HCT116 (cell line): ENCODE results near the gene TMEM135. TPM values are rescaled to one million over a fixed set of nuclear protein-coding genes. Genes with fewer than 3 reads are reported as not detected.

Source experiments
- ATAC-seq: fragments of 200-7000 bp; cut with Tn5 transposase; 2 replicates; pipeline ENCODE4 v1.9.1; 2020; ENCODE audit warnings: mild to moderate bottlenecking, moderate library complexity
- BruUV-seq: library from RNA; stranded (reverse); fragments of 400-500 nt; replicated peaks from 2 replicates; lab custom pipeline; 2021; lab: Mats Ljungman, UMichigan
- CTCF ChIA-PET: fragments of 300-600 bp; sonication (Branson Sonifier 250); formaldehyde crosslinking; loops from one replicate; lab custom pipeline; 2021; ENCODE audit warnings: antibody characterized with exemption; lab: Charles Lee
- POLR2A ChIA-PET: fragments of 300-600, 350-600 bp; sonication (Branson Sonifier 250); formaldehyde crosslinking; loops from one replicate; lab custom pipeline; 2021; ENCODE audit warnings: antibody characterized with exemption; lab: Charles Lee
- RAD21 ChIA-PET, 2 experiments: fragments of 300-600 bp; sonication (Branson Sonifier 250); formaldehyde crosslinking; loops; one replicate each; lab custom pipeline; 2023; ENCODE audit warnings: low total read pairs in 2 of 2; ENCODE audit not compliant: uncharacterized antibody in 2 of 2, unreplicated experiment in 2 of 2, low non-redundant PET in 1 of 2; lab: Charles Lee
- DNase-seq: peaks from one replicate; pipeline ENCODE4 v3.0.0-alpha.2; 2010; ENCODE audit warnings: low read depth, low spot score
- H2AFZ ChIP-seq: fragments of 200-600 bp; shearing (Covaris generic), sonication (generic); 2 replicates; pipeline ENCODE4 v1.6.1; 2017; ENCODE audit warnings: low read depth, mixed run types, mixed read lengths, antibody characterized with exemption, low read length; ENCODE audit not compliant: poor library complexity, severe bottlenecking
- H3K27ac ChIP-seq: 2 replicates; pipeline ENCODE4 v1.5.1; 2012; ENCODE audit warnings: low read depth, low read length
- H3K27me3 ChIP-seq: fragments of 200-600 bp; sonication (generic); 2 replicates; pipeline ENCODE4 v1.6.1; 2016; ENCODE audit warnings: mixed run types, low read length, mixed read lengths; ENCODE audit not compliant: insufficient read depth
- H3K36me3 ChIP-seq, 2 experiments: fragments of 200-500 bp in 1 of 2; fragments of 200-600 bp in 1 of 2; sonication (Bioruptor generic) in 1 of 2; sonication (generic) in 1 of 2; 2 replicates each; pipeline versions ENCODE4 v1.5.1 to v1.6.1; 2014 to 2016; ENCODE audit warnings: low read length in 2 of 2, inconsistent platforms in 1 of 2, mixed read lengths in 1 of 2, mixed run types in 1 of 2; ENCODE audit not compliant: insufficient read depth in 2 of 2, control insufficient read depth in 1 of 2
- H3K4me1 ChIP-seq, 2 experiments: fragments of 200-600 bp in 1 of 2; sonication (generic) in 1 of 2; 2 replicates each; pipeline versions ENCODE4 v1.5.1 to v1.6.1; 2012 to 2017; ENCODE audit warnings: low read length in 2 of 2, inconsistent platforms in 1 of 2, mild to moderate bottlenecking in 1 of 2, mixed read lengths in 1 of 2, mixed run types in 1 of 2, moderate library complexity in 1 of 2; ENCODE audit not compliant: insufficient read depth in 2 of 2, control insufficient read depth in 1 of 2
- H3K4me2 ChIP-seq: fragments of 200-600 bp; sonication (generic); 2 replicates; pipeline ENCODE4 v1.6.1; 2017; ENCODE audit warnings: mixed run types, low read length, mixed read lengths
- H3K4me3 ChIP-seq, 2 experiments: fragments of 200-600 bp in 1 of 2; sonication (generic) in 1 of 2; replicated peaks in 1 of 2; 2 replicates each; pipeline ENCODE4 v1.5.1; 2011 to 2016; ENCODE audit warnings: low read length in 2 of 2, control low read depth in 1 of 2, low read depth in 1 of 2, mild to moderate bottlenecking in 1 of 2, mixed read lengths in 1 of 2, mixed run types in 1 of 2
- H3K79me2 ChIP-seq: fragments of 200-600 bp; sonication (generic); 2 replicates; pipeline ENCODE4 v1.6.1; 2017; ENCODE audit warnings: mild to moderate bottlenecking, mixed run types, low read length, moderate library complexity, mixed read lengths; ENCODE audit not compliant: insufficient read depth
- H3K9ac ChIP-seq: fragments of 200-600 bp; sonication (generic); 2 replicates; pipeline ENCODE4 v1.6.1; 2016; ENCODE audit warnings: low read length, mixed read lengths
- H3K9me2 ChIP-seq: fragments of 200-600 bp; sonication (generic), shearing (Covaris generic); 2 replicates; pipeline ENCODE4 v1.6.1; 2017; ENCODE audit warnings: mixed run types, mild to moderate bottlenecking, moderate library complexity; ENCODE audit not compliant: insufficient read depth
- H3K9me3 ChIP-seq, 2 experiments: fragments of 200-500 bp in 1 of 2; fragments of 200-600 bp in 1 of 2; sonication (Bioruptor generic) in 1 of 2; sonication (generic) in 1 of 2; 2 replicates each; pipeline ENCODE4 v1.6.1; 2014 to 2017; ENCODE audit warnings: low read length in 2 of 2, mixed read lengths in 2 of 2, inconsistent platforms in 1 of 2, low read depth in 1 of 2, mild to moderate bottlenecking in 1 of 2, mixed run types in 1 of 2, moderate library complexity in 1 of 2; ENCODE audit not compliant: control insufficient read depth in 1 of 2, insufficient read depth in 1 of 2
- H4K20me1 ChIP-seq: fragments of 200-600 bp; sonication (generic), shearing (Covaris generic); 2 replicates; pipeline ENCODE4 v1.6.1; 2017; ENCODE audit warnings: mixed run types, mild to moderate bottlenecking, moderate library complexity; ENCODE audit not compliant: insufficient read depth
- EZH2 ChIP-seq: fragments of 200-600 bp; sonication (generic); IDR thresholded peaks from 2 replicates; pipeline ENCODE4 v1.6.1; 2017; ENCODE audit warnings: antibody characterized with exemption, mixed run types
- POLR2AphosphoS5 ChIP-seq: IDR thresholded peaks from 2 replicates; pipeline ENCODE4 v1.6.1; 2011; ENCODE audit warnings: mild to moderate bottlenecking, low read depth, low read length, moderate library complexity
- SIN3A ChIP-seq: IDR thresholded peaks from 2 replicates; pipeline ENCODE4 v1.6.1; 2012; ENCODE audit warnings: low read depth
- SP1 ChIP-seq: IDR thresholded peaks from 2 replicates; pipeline ENCODE4 v1.6.1; 2012; ENCODE audit warnings: low read depth
- SRF ChIP-seq: IDR thresholded peaks from 2 replicates; pipeline ENCODE4 v1.6.1; 2012; ENCODE audit warnings: low read depth
- TCF7L2 ChIP-seq: IDR thresholded peaks from 2 replicates; pipeline ENCODE4 v1.7.0; 2011; ENCODE audit warnings: borderline replicate concordance, inconsistent platforms; ENCODE audit not compliant: insufficient read depth, insufficient read length; ENCODE audit errors: extremely low read depth
- YY1 ChIP-seq: IDR thresholded peaks from 2 replicates; pipeline ENCODE4 v1.6.1; 2011; ENCODE audit warnings: low read length, low read depth, moderate library complexity, mild to moderate bottlenecking; ENCODE audit not compliant: insufficient replicate concordance; ENCODE audit errors: extremely low read depth
- intact Hi-C: fragments of 100-400 bp; cut with micrococcal nuclease; formaldehyde crosslinking; loops from 2 replicates; pipeline ENCODE4 v1.10.0; 2022
- total RNA-seq: library from RNA; stranded (reverse); gene quantifications from one replicate; pipeline ENCODE4 v1.2.1, GENCODE V29; 2021; ENCODE audit not compliant: unreplicated experiment
- TF ChIP-seq, protein P1 (sequence below): IDR thresholded peaks from 2 replicates; pipeline ENCODE4 v1.6.1; 2012
- TF ChIP-seq, protein P2 (sequence below), 3 experiments: fragments of 200-600 bp in 1 of 3; sonication (generic) in 1 of 3; IDR thresholded peaks in 2 of 3; conservative IDR thresholded peaks in 1 of 3; 2 replicates each; pipeline ENCODE4 v1.5.1; 2012 to 2017; ENCODE audit warnings: low read depth in 2 of 3, low read length in 2 of 3, antibody characterized with exemption in 1 of 3, borderline replicate concordance in 1 of 3, control low read depth in 1 of 3, mild to moderate bottlenecking in 1 of 3, mixed read lengths in 1 of 3, mixed run types in 1 of 3, moderate library complexity in 1 of 3; ENCODE audit not compliant: insufficient read depth in 1 of 3
- TF ChIP-seq, protein P3 (sequence below): IDR thresholded peaks from 2 replicates; pipeline ENCODE4 v1.6.1; 2011; ENCODE audit warnings: mild to moderate bottlenecking, low read length, moderate library complexity; ENCODE audit not compliant: insufficient replicate concordance; ENCODE audit errors: extremely low read depth

TMEM135 gene
- total RNA-seq, 1 experiment from 2014 or later, result 50.6 TPM

DNA sequence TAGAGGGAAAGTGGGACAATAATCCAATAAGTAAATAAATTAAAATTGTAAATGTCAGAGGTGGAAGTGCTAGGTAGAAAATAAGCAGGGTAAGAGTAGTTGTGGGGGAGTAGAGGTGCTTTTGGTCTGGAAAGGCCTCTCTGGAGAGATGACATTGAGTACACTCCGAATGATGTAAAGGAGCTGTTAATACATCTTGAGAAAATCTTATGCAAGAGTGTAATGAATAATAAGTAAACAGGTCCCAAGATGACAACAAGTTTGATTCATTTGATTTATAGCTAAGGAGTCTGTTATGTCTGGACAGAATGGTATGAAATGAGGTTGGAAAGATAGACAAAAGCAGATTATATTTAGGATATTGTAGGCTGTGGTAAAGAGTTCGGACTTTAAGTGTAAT, 87.5 kb downstream of the TMEM135 start:
- ChIA-PET RAD21 (no interaction called here), POLR2A (no interaction called here), CTCF (no interaction called here)
- ATAC-seq, result no peak
- Histone ChIP-seq H3K36me3 (no peaks in the 10 kb centered on the region), H3K27ac (no peak overlapping the region), H2AFZ (no peak overlapping the region), H3K9ac (no peak overlapping the region), H3K9me2 (no peaks in the 10 kb centered on the region), H3K4me3 (no peak overlapping the region), H3K9me3 (no peaks in the 10 kb centered on the region), H3K27me3 (no peaks in the 10 kb centered on the region), H3K4me2 (no peak overlapping the region), H4K20me1 (no peaks in the 10 kb centered on the region), H3K4me1 (no peaks in the 10 kb centered on the region), H3K79me2 (no peaks in the 10 kb centered on the region)
- no TSS peak for BruUV-seq
- intact Hi-C loops, result no loop called here
- DNase-seq, result no peak
- no peak for TF ChIP-seq SP1
- no peak for TF ChIP-seq SRF
- TF ChIP-seq, protein P1, sequence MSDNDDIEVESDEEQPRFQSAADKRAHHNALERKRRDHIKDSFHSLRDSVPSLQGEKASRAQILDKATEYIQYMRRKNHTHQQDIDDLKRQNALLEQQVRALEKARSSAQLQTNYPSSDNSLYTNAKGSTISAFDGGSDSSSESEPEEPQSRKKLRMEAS, result no peak
- TF ChIP-seq, protein P2, sequence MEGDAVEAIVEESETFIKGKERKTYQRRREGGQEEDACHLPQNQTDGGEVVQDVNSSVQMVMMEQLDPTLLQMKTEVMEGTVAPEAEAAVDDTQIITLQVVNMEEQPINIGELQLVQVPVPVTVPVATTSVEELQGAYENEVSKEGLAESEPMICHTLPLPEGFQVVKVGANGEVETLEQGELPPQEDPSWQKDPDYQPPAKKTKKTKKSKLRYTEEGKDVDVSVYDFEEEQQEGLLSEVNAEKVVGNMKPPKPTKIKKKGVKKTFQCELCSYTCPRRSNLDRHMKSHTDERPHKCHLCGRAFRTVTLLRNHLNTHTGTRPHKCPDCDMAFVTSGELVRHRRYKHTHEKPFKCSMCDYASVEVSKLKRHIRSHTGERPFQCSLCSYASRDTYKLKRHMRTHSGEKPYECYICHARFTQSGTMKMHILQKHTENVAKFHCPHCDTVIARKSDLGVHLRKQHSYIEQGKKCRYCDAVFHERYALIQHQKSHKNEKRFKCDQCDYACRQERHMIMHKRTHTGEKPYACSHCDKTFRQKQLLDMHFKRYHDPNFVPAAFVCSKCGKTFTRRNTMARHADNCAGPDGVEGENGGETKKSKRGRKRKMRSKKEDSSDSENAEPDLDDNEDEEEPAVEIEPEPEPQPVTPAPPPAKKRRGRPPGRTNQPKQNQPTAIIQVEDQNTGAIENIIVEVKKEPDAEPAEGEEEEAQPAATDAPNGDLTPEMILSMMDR (IDR thresholded peaks at IDR 0.05 in 2 of 3, conservative IDR thresholded peaks at IDR 0.05 in 1 of 3; ENCODE audit: borderline replicate concordance in 1 of 3, insufficient read depth in 1 of 3, low read depth in 2 of 3, low read length in 2 of 3), result no peak
- TF ChIP-seq POLR2AphosphoS5, result no peak
- TF ChIP-seq, protein P3, sequence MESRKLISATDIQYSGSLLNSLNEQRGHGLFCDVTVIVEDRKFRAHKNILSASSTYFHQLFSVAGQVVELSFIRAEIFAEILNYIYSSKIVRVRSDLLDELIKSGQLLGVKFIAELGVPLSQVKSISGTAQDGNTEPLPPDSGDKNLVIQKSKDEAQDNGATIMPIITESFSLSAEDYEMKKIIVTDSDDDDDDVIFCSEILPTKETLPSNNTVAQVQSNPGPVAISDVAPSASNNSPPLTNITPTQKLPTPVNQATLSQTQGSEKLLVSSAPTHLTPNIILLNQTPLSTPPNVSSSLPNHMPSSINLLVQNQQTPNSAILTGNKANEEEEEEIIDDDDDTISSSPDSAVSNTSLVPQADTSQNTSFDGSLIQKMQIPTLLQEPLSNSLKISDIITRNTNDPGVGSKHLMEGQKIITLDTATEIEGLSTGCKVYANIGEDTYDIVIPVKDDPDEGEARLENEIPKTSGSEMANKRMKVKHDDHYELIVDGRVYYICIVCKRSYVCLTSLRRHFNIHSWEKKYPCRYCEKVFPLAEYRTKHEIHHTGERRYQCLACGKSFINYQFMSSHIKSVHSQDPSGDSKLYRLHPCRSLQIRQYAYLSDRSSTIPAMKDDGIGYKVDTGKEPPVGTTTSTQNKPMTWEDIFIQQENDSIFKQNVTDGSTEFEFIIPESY, result no peak
- TF ChIP-seq SIN3A, result no peak
- TF ChIP-seq YY1, result no peak
- TF ChIP-seq TCF7L2, result no peak
- TF ChIP-seq EZH2, result no peak
